HCT116 (cell line): ENCODE results near the gene HOMER3. TPM values are rescaled to one million over a fixed set of nuclear protein-coding genes. Genes with fewer than 3 reads are reported as not detected.

ENCODE experiments used
- ATAC-seq: fragments of 200-7000 bp; cut with Tn5 transposase; 2 replicates; pipeline ENCODE4 v1.9.1; 2020; ENCODE audit warnings: mild to moderate bottlenecking, moderate library complexity
- BruUV-seq: library from RNA; stranded (reverse); fragments of 400-500 nt; replicated peaks from 2 replicates; lab custom pipeline; 2021; lab: Mats Ljungman, UMichigan
- CTCF ChIA-PET: fragments of 300-600 bp; sonication (Branson Sonifier 250); formaldehyde crosslinking; loops from one replicate; lab custom pipeline; 2021; ENCODE audit warnings: antibody characterized with exemption; lab: Charles Lee
- POLR2A ChIA-PET: fragments of 300-600, 350-600 bp; sonication (Branson Sonifier 250); formaldehyde crosslinking; loops from one replicate; lab custom pipeline; 2021; ENCODE audit warnings: antibody characterized with exemption; lab: Charles Lee
- RAD21 ChIA-PET, 2 experiments: fragments of 300-600 bp; sonication (Branson Sonifier 250); formaldehyde crosslinking; loops; one replicate each; lab custom pipeline; 2023; ENCODE audit warnings: low total read pairs in 2 of 2; ENCODE audit not compliant: uncharacterized antibody in 2 of 2, unreplicated experiment in 2 of 2, low non-redundant PET in 1 of 2; lab: Charles Lee
- DNase-seq: peaks from one replicate; pipeline ENCODE4 v3.0.0-alpha.2; 2010; ENCODE audit warnings: low read depth, low spot score
- H2AFZ ChIP-seq: fragments of 200-600 bp; shearing (Covaris generic), sonication (generic); 2 replicates; pipeline ENCODE4 v1.6.1; 2017; ENCODE audit warnings: low read depth, mixed run types, mixed read lengths, antibody characterized with exemption, low read length; ENCODE audit not compliant: poor library complexity, severe bottlenecking
- H3K27ac ChIP-seq: 2 replicates; pipeline ENCODE4 v1.5.1; 2012; ENCODE audit warnings: low read depth, low read length
- H3K27me3 ChIP-seq: fragments of 200-600 bp; sonication (generic); 2 replicates; pipeline ENCODE4 v1.6.1; 2016; ENCODE audit warnings: mixed run types, low read length, mixed read lengths; ENCODE audit not compliant: insufficient read depth
- H3K36me3 ChIP-seq, 2 experiments: fragments of 200-500 bp in 1 of 2; fragments of 200-600 bp in 1 of 2; sonication (Bioruptor generic) in 1 of 2; sonication (generic) in 1 of 2; 2 replicates each; pipeline versions ENCODE4 v1.5.1 to v1.6.1; 2014 to 2016; ENCODE audit warnings: low read length in 2 of 2, inconsistent platforms in 1 of 2, mixed read lengths in 1 of 2, mixed run types in 1 of 2; ENCODE audit not compliant: insufficient read depth in 2 of 2, control insufficient read depth in 1 of 2
- H3K4me1 ChIP-seq, 2 experiments: fragments of 200-600 bp in 1 of 2; sonication (generic) in 1 of 2; 2 replicates each; pipeline versions ENCODE4 v1.5.1 to v1.6.1; 2012 to 2017; ENCODE audit warnings: low read length in 2 of 2, inconsistent platforms in 1 of 2, mild to moderate bottlenecking in 1 of 2, mixed read lengths in 1 of 2, mixed run types in 1 of 2, moderate library complexity in 1 of 2; ENCODE audit not compliant: insufficient read depth in 2 of 2, control insufficient read depth in 1 of 2
- H3K4me2 ChIP-seq: fragments of 200-600 bp; sonication (generic); 2 replicates; pipeline ENCODE4 v1.6.1; 2017; ENCODE audit warnings: mixed run types, low read length, mixed read lengths
- H3K4me3 ChIP-seq, 2 experiments: fragments of 200-600 bp in 1 of 2; sonication (generic) in 1 of 2; replicated peaks in 1 of 2; 2 replicates each; pipeline ENCODE4 v1.5.1; 2011 to 2016; ENCODE audit warnings: low read length in 2 of 2, control low read depth in 1 of 2, low read depth in 1 of 2, mild to moderate bottlenecking in 1 of 2, mixed read lengths in 1 of 2, mixed run types in 1 of 2
- H3K79me2 ChIP-seq: fragments of 200-600 bp; sonication (generic); 2 replicates; pipeline ENCODE4 v1.6.1; 2017; ENCODE audit warnings: mild to moderate bottlenecking, mixed run types, low read length, moderate library complexity, mixed read lengths; ENCODE audit not compliant: insufficient read depth
- H3K9ac ChIP-seq: fragments of 200-600 bp; sonication (generic); 2 replicates; pipeline ENCODE4 v1.6.1; 2016; ENCODE audit warnings: low read length, mixed read lengths
- H3K9me2 ChIP-seq: fragments of 200-600 bp; sonication (generic), shearing (Covaris generic); 2 replicates; pipeline ENCODE4 v1.6.1; 2017; ENCODE audit warnings: mixed run types, mild to moderate bottlenecking, moderate library complexity; ENCODE audit not compliant: insufficient read depth
- H3K9me3 ChIP-seq, 2 experiments: fragments of 200-500 bp in 1 of 2; fragments of 200-600 bp in 1 of 2; sonication (Bioruptor generic) in 1 of 2; sonication (generic) in 1 of 2; 2 replicates each; pipeline ENCODE4 v1.6.1; 2014 to 2017; ENCODE audit warnings: low read length in 2 of 2, mixed read lengths in 2 of 2, inconsistent platforms in 1 of 2, low read depth in 1 of 2, mild to moderate bottlenecking in 1 of 2, mixed run types in 1 of 2, moderate library complexity in 1 of 2; ENCODE audit not compliant: control insufficient read depth in 1 of 2, insufficient read depth in 1 of 2
- H4K20me1 ChIP-seq: fragments of 200-600 bp; sonication (generic), shearing (Covaris generic); 2 replicates; pipeline ENCODE4 v1.6.1; 2017; ENCODE audit warnings: mixed run types, mild to moderate bottlenecking, moderate library complexity; ENCODE audit not compliant: insufficient read depth
- CEBPB ChIP-seq: IDR thresholded peaks from 2 replicates; pipeline ENCODE4 v1.6.1; 2012; ENCODE audit warnings: low read depth
- EZH2phosphoT487 ChIP-seq: fragments of 200-600 bp; IDR thresholded peaks from 2 replicates; pipeline ENCODE4 v1.6.1; 2018; ENCODE audit warnings: antibody characterized with exemption, borderline replicate concordance
- FOSL1 ChIP-seq: IDR thresholded peaks from 2 replicates; pipeline ENCODE4 v1.6.1; 2012; ENCODE audit warnings: low read depth
- JUND ChIP-seq: IDR thresholded peaks from 2 replicates; pipeline ENCODE4 v1.6.1; 2012
- RAD21 ChIP-seq: IDR thresholded peaks from 2 replicates; pipeline ENCODE4 v1.6.1; 2012; ENCODE audit warnings: low read depth, mild to moderate bottlenecking
- REST ChIP-seq: IDR thresholded peaks from 2 replicates; pipeline ENCODE4 v1.6.1; 2012; ENCODE audit warnings: low read depth
- SIN3A ChIP-seq: IDR thresholded peaks from 2 replicates; pipeline ENCODE4 v1.6.1; 2012; ENCODE audit warnings: low read depth
- TCF7L2 ChIP-seq: IDR thresholded peaks from 2 replicates; pipeline ENCODE4 v1.7.0; 2011; ENCODE audit warnings: borderline replicate concordance, inconsistent platforms; ENCODE audit not compliant: insufficient read depth, insufficient read length; ENCODE audit errors: extremely low read depth
- YY1 ChIP-seq: IDR thresholded peaks from 2 replicates; pipeline ENCODE4 v1.6.1; 2011; ENCODE audit warnings: low read length, low read depth, moderate library complexity, mild to moderate bottlenecking; ENCODE audit not compliant: insufficient replicate concordance; ENCODE audit errors: extremely low read depth
- ZNF274 ChIP-seq: fragments of 200-500 bp; sonication (Bioruptor generic); IDR thresholded peaks from 2 replicates; pipeline ENCODE4 v1.6.1; 2014; ENCODE audit warnings: mild to moderate bottlenecking, low read depth, low read length, inconsistent platforms
- intact Hi-C: fragments of 100-400 bp; cut with micrococcal nuclease; formaldehyde crosslinking; loops from 2 replicates; pipeline ENCODE4 v1.10.0; 2022
- total RNA-seq: library from RNA; stranded (reverse); gene quantifications from one replicate; pipeline ENCODE4 v1.2.1, GENCODE V29; 2021; ENCODE audit not compliant: unreplicated experiment
- TF ChIP-seq, protein P1 (sequence below): IDR thresholded peaks from 2 replicates; pipeline ENCODE4 v1.6.1; 2012

Gene HOMER3
- total RNA-seq, 1 experiment from 2014 or later = 45.2 TPM

DNA sequence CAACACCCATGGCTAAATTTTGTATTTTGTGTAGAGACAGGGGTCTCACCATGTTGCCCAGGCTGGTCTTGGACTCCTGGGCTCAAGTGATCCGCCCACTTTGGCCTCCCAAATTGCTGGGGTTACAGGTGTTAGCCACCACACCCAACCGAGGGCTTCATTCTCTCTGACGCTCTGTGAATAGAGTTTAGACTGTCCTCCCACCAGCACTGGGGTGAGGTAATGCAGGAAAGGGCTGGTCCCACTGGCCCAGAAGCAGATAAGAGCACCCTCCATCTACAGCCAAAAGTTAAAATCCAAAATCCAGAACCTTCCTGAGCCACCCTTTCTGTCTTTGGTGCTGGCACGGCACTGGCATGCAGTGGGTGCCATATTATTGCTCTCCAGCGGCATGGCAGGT, 31.8 kb upstream of the HOMER3 start:
- RAD21 ChIA-PET = no interaction called here
- Histone ChIP-seq H3K36me3 (no peaks in the 10 kb centered on the region), H3K27ac (no peak overlapping the region), H3K9me2 (no peaks in the 10 kb centered on the region), H3K4me2 (no peak overlapping the region), H3K4me1 (peaks cover 26 to 28% of the 10 kb centered on the region in 2 experiments), H3K9me3 (no peaks in the 10 kb centered on the region), H4K20me1 (no peaks in the 10 kb centered on the region), H3K27me3 (no peaks in the 10 kb centered on the region), H3K9ac (no peak overlapping the region), H3K79me2 (no peaks in the 10 kb centered on the region), H2AFZ (no peak overlapping the region), H3K4me3 (no peak overlapping the region)
- no TSS peak for BruUV-seq
- intact Hi-C loops = no loop called here
- ATAC-seq = no peak
- CTCF ChIA-PET = no interaction called here
- no peak for DNase-seq
- TF ChIP-seq YY1 (no peak), REST (no peak), TCF7L2 (no peak), FOSL1 (no peak), EZH2phosphoT487 (no peak), JUND (no peak), RAD21 (no peak), CEBPB (no peak), SIN3A (no peak), ZNF274 (no peak)
- TF ChIP-seq, protein P1, sequence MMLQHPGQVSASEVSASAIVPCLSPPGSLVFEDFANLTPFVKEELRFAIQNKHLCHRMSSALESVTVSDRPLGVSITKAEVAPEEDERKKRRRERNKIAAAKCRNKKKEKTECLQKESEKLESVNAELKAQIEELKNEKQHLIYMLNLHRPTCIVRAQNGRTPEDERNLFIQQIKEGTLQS = no peak
- POLR2A ChIA-PET = interaction anchor here (0.6 kb wide), 1 partner anchor 53 kb away, joined by 3 read pairs; the partner anchor contains the start of gene DDX49
